HepG2 (cell line): Measurements from ENCODE around the gene MFSD6. TPM values are rescaled to one million over a fixed set of nuclear protein-coding genes. Genes with fewer than 3 reads are reported as not detected.

ENCODE experiments used
- ATAC-seq: fragments of 200-7000 bp; cut with Tn5 transposase; 3 replicates; pipeline ENCODE4 v1.9.1; 2020; ENCODE audit warnings: mild to moderate bottlenecking, moderate library complexity
- BruUV-seq: library from RNA; stranded (reverse); fragments of 400-500 nt; replicated peaks from 2 replicates; lab custom pipeline; 2021; lab: Mats Ljungman, UMichigan
- CTCF ChIA-PET: fragments of 300-600 bp; formaldehyde crosslinking; extraction: SDS; loops from one replicate; lab custom pipeline; 2021; ENCODE audit warnings: low total read pairs, inconsistent platforms, low intra/inter-chr PET ratio; lab: Yijun Ruan, JAX
- POLR2A ChIA-PET: fragments of 350-600 bp; sonication (Branson Sonifier 250); formaldehyde crosslinking; loops from one replicate; lab custom pipeline; 2020; ENCODE audit warnings: antibody characterized with exemption, inconsistent platforms; lab: Yijun Ruan, JAX
- DNase-seq: peaks from one replicate; pipeline ENCODE4 v3.0.0-alpha.2; 2015; ENCODE audit warnings: low spot score
- FAIRE-seq: peaks from 3 replicates; lab custom pipeline; 2011; peaks lifted over from hg19 to GRCh38; lab: Jason Lieb, UNC
- H2AFZ ChIP-seq: one replicate; pipeline ENCODE4 v1.6.1; 2011; ENCODE audit warnings: low read length, inconsistent platforms
- H3K27ac ChIP-seq: fragments of 300-600 bp; 3 replicates; pipeline ENCODE4 v1.8.0; 2011; ENCODE audit warnings: mixed run types, mild to moderate bottlenecking, mixed read lengths, low read length, inconsistent platforms; ENCODE audit not compliant: insufficient read depth; ENCODE audit errors: extremely low read length
- H3K27me3 ChIP-seq, 2 experiments: fragments of 200-600 bp in 1 of 2; 2 replicates in 1 of 2; 3 replicates in 1 of 2; pipeline versions ENCODE4 v1.6.0 to v1.8.0; 2011; ENCODE audit warnings: low read length in 2 of 2, mild to moderate bottlenecking in 2 of 2, moderate library complexity in 2 of 2, inconsistent platforms in 1 of 2; ENCODE audit not compliant: insufficient read depth in 2 of 2, control insufficient read depth in 1 of 2
- H3K36me3 ChIP-seq, 2 experiments: fragments of 200-600 bp in 1 of 2; replicated peaks in 1 of 2; 2 replicates in 1 of 2; 3 replicates in 1 of 2; pipeline versions ENCODE4 v1.5.1 to v1.8.0; 2011; ENCODE audit warnings: low read length in 2 of 2, inconsistent platforms in 1 of 2; ENCODE audit not compliant: insufficient read depth in 2 of 2, control insufficient read depth in 1 of 2
- H3K4me1 ChIP-seq: 2 replicates; pipeline ENCODE4 v1.5.1; 2012; ENCODE audit warnings: low read length, inconsistent platforms; ENCODE audit not compliant: insufficient read depth
- H3K4me2 ChIP-seq: 2 replicates; pipeline ENCODE4 v1.6.0; 2011; ENCODE audit warnings: low read depth, low read length, inconsistent platforms
- H3K4me3 ChIP-seq, 3 experiments: fragments of 200-600 bp in 1 of 3; sonication (generic), shearing (Covaris generic) in 1 of 3; replicated peaks in 1 of 3; 2 replicates each; pipeline ENCODE4 v1.5.1; 2011 to 2016; ENCODE audit warnings: low read length in 3 of 3, inconsistent platforms in 2 of 3, low read depth in 2 of 3, mild to moderate bottlenecking in 2 of 3, control low read depth in 1 of 3, mixed read lengths in 1 of 3; ENCODE audit not compliant: insufficient read depth in 1 of 3
- H3K79me2 ChIP-seq: one replicate; pipeline ENCODE4 v1.6.1; 2011; ENCODE audit warnings: low read length, inconsistent platforms; ENCODE audit not compliant: insufficient read depth
- H3K9ac ChIP-seq: 2 replicates; pipeline ENCODE4 v1.6.0; 2011; ENCODE audit warnings: mild to moderate bottlenecking, low read depth, low read length, inconsistent platforms; ENCODE audit not compliant: insufficient read depth
- H3K9me3 ChIP-seq: 2 replicates; pipeline ENCODE4 v1.5.1; 2012; ENCODE audit warnings: mild to moderate bottlenecking, low read length
- H4K20me1 ChIP-seq: 2 replicates; pipeline ENCODE4 v1.6.0; 2011; ENCODE audit warnings: inconsistent platforms, mild to moderate bottlenecking, low read length, moderate library complexity; ENCODE audit not compliant: insufficient read depth
- ATF5 ChIP-seq: sonication (generic); formaldehyde crosslinking; IDR thresholded peaks from 2 replicates; pipeline ENCODE4 v1.4.0; 2020; ENCODE audit warnings: mild to moderate bottlenecking, low read depth, missing genetic modification reagents
- EEA1 ChIP-seq: sonication (generic); formaldehyde crosslinking; IDR thresholded peaks from 2 replicates; pipeline ENCODE4 v1.5.1; 2020; ENCODE audit warnings: mild to moderate bottlenecking, missing genetic modification reagents, borderline replicate concordance
- GATA4 ChIP-seq: sonication (generic); IDR thresholded peaks from 2 replicates; pipeline ENCODE4 v1.6.1; 2016; ENCODE audit warnings: antibody characterized with exemption, low read depth, borderline replicate concordance
- IKZF5 ChIP-seq: IDR thresholded peaks from 2 replicates; pipeline ENCODE4 v1.6.1; 2018; ENCODE audit warnings: missing genetic modification reagents, mild to moderate bottlenecking, missing compliant biosample characterization
- KAT8 ChIP-seq: IDR thresholded peaks from 2 replicates; pipeline ENCODE4 v1.6.1; 2016; ENCODE audit warnings: missing genetic modification reagents, missing compliant biosample characterization
- NFIC ChIP-seq: IDR thresholded peaks from 2 replicates; pipeline ENCODE4 v1.6.1; 2012; ENCODE audit warnings: mild to moderate bottlenecking, low read length, inconsistent platforms
- RNF219 ChIP-seq: sonication (generic); formaldehyde crosslinking; IDR thresholded peaks from 2 replicates; pipeline ENCODE4 v1.5.0; 2020; ENCODE audit warnings: mild to moderate bottlenecking, missing genetic modification reagents
- ZBTB7B ChIP-seq: sonication (generic); formaldehyde crosslinking; IDR thresholded peaks from 2 replicates; pipeline ENCODE4 v1.4.0; 2020; ENCODE audit warnings: missing genetic modification reagents
- ZMYM2 ChIP-seq: sonication (generic); formaldehyde crosslinking; IDR thresholded peaks from 2 replicates; pipeline ENCODE4 v1.8.0; 2022; ENCODE audit warnings: mild to moderate bottlenecking, missing genetic modification reagents
- ZNF761 ChIP-seq: sonication (generic); formaldehyde crosslinking; conservative IDR thresholded peaks from 2 replicates; pipeline ENCODE4 v1.4.0; 2020; ENCODE audit warnings: mild to moderate bottlenecking, missing genetic modification reagents
- whole genome bisulfite sequencing: methylation state at CpG from one replicate; pipeline ENCODE4 v1.1.6; 2017; ENCODE audit warnings: low lambda C conversion rate; 5-methylcytosine and 5-hydroxymethylcytosine counted together
- in situ Hi-C: cut with HindIII; loops from 2 replicates; pipeline ENCODE4 v1.10.0; 2017; ENCODE audit warnings: low pct_unique_long_range_greater_than_20kb; ENCODE audit not compliant: extremely low pct_ligation_motif_present
- intact Hi-C: fragments of 100-400 bp; cut with micrococcal nuclease; formaldehyde crosslinking; loops from one replicate; pipeline ENCODE4 v1.10.0; 2022; ENCODE audit not compliant: unreplicated experiment
- polyA plus RNA-seq, 8 experiments: library from polyadenylated mRNA; depleted of rRNA in 3 of 8; stranded (reverse) in 7 of 8; unstranded in 1 of 8; fragments of >200 nt; fragmentation: Illumina TruSeq in 4 of 8; extraction: Trizol in 4 of 8; gene quantifications; 2 replicates each; pipeline versions ENCODE4 v1.2.1 to v1.2.3, GENCODE V29; 2011 to 2016; ENCODE audit warnings: low read depth in 4 of 8, missing spikeins in 1 of 8, mixed read lengths in 1 of 8; ENCODE audit not compliant: insufficient read depth in 1 of 8
- total RNA-seq, 5 experiments: library from RNA; depleted of rRNA; stranded (reverse); fragments of >200 nt; fragmentation: Illumina TruSeq; extraction: Trizol; gene quantifications; 2 replicates each; pipeline ENCODE4 v1.2.3, GENCODE V29; 2016; ENCODE audit warnings: low read depth in 1 of 5
- TF ChIP-seq, protein P1 (sequence below): sonication (generic); formaldehyde crosslinking; IDR thresholded peaks from 2 replicates; pipeline ENCODE4 v1.5.0; 2020; ENCODE audit warnings: mild to moderate bottlenecking, missing genetic modification reagents, borderline replicate concordance

MFSD6 gene
- total and polyA plus RNA-seq, 2 of the 13 experiments (the other 11 are each of a cell fraction or from before 2014, with no cell fraction given): 0.92 to 1.4 TPM

- TF ChIP-seq ATF5 (CRISPR knock-in tag): no peak
- TF ChIP-seq, all 625 proteins: peak for 0
Observed at GRCh38 chr2:190409616-190410015, 1.5 kb downstream of the MFSD6 start (continued).

DNA sequence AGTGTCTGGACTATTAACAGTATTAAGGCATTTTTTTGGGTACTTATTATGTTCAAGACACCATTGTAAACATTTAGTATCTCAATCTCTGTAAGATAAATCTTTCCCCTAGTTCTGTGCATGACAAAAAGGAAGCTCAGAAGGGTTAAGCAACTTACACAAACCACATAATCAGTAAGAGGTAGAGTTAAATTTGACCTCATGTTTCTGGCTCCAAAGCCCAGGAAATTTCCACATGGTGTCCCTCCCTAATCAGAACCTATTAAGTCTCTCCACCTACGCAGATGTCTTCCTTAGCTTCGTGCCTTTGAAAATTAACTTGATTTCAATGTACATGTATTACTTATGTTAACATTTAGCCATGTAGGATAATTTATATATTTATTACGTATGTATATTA lies 2.0 kb downstream of the MFSD6 start:
- H3K36me3 ChIP-seq: no peaks in the 10 kb centered on the region
- no peaks in the 10 kb centered on the region for H3K79me2 ChIP-seq
- FAIRE-seq (no peak), ATAC-seq (no peak), DNase-seq (no peak)
- peaks cover 14% of the 10 kb centered on the region for H3K4me1 ChIP-seq
- H3K9me3 ChIP-seq: no peaks in the 10 kb centered on the region
- H3K4me2 ChIP-seq: no peak overlapping the region
- no peaks in the 10 kb centered on the region for H4K20me1 ChIP-seq
- ChIA-PET CTCF (no interaction called here), POLR2A (no interaction called here)
- WGBS: 64% methylated on average over 3 of the region's 3 CpGs
- intact Hi-C loops (no loop called here), in situ Hi-C loops (no loop called here)
- no peak overlapping the region for H3K4me3 ChIP-seq
- peaks cover 3 to 35% of the 10 kb centered on the region in 2 experiments; a peak in 4 of 5 replicates for H3K27me3 ChIP-seq
- BruUV-seq: no TSS peak
- H2AFZ ChIP-seq: no peak overlapping the region
- H3K27ac ChIP-seq: no peak overlapping the region
- no peak overlapping the region for H3K9ac ChIP-seq
- no peak for TF ChIP-seq NFIC
- TF ChIP-seq IKZF5 (CRISPR knock-in tag): no peak
- TF ChIP-seq, protein P1, sequence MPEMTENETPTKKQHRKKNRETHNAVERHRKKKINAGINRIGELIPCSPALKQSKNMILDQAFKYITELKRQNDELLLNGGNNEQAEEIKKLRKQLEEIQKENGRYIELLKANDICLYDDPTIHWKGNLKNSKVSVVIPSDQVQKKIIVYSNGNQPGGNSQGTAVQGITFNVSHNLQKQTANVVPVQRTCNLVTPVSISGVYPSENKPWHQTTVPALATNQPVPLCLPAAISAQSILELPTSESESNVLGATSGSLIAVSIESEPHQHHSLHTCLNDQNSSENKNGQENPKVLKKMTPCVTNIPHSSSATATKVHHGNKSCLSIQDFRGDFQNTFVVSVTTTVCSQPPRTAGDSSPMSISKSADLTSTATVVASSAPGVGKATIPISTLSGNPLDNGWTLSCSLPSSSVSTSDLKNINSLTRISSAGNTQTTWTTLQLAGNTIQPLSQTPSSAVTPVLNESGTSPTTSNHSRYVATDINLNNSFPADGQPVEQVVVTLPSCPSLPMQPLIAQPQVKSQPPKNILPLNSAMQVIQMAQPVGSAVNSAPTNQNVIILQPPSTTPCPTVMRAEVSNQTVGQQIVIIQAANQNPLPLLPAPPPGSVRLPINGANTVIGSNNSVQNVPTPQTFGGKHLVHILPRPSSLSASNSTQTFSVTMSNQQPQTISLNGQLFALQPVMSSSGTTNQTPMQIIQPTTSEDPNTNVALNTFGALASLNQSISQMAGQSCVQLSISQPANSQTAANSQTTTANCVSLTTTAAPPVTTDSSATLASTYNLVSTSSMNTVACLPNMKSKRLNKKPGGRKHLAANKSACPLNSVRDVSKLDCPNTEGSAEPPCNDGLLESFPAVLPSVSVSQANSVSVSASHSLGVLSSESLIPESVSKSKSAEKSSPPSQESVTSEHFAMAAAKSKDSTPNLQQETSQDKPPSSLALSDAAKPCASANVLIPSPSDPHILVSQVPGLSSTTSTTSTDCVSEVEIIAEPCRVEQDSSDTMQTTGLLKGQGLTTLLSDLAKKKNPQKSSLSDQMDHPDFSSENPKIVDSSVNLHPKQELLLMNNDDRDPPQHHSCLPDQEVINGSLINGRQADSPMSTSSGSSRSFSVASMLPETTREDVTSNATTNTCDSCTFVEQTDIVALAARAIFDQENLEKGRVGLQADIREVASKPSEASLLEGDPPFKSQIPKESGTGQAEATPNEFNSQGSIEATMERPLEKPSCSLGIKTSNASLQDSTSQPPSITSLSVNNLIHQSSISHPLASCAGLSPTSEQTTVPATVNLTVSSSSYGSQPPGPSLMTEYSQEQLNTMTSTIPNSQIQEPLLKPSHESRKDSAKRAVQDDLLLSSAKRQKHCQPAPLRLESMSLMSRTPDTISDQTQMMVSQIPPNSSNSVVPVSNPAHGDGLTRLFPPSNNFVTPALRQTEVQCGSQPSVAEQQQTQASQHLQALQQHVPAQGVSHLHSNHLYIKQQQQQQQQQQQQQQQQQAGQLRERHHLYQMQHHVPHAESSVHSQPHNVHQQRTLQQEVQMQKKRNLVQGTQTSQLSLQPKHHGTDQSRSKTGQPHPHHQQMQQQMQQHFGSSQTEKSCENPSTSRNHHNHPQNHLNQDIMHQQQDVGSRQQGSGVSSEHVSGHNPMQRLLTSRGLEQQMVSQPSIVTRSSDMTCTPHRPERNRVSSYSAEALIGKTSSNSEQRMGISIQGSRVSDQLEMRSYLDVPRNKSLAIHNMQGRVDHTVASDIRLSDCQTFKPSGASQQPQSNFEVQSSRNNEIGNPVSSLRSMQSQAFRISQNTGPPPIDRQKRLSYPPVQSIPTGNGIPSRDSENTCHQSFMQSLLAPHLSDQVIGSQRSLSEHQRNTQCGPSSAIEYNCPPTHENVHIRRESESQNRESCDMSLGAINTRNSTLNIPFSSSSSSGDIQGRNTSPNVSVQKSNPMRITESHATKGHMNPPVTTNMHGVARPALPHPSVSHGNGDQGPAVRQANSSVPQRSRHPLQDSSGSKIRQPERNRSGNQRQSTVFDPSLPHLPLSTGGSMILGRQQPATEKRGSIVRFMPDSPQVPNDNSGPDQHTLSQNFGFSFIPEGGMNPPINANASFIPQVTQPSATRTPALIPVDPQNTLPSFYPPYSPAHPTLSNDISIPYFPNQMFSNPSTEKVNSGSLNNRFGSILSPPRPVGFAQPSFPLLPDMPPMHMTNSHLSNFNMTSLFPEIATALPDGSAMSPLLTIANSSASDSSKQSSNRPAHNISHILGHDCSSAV (CRISPR knock-in tag): no peak
- no peak for TF ChIP-seq ZMYM2
- TF ChIP-seq RNF219 (CRISPR knock-in tag): no peak
- no peak for TF ChIP-seq ZNF761 (CRISPR knock-in tag)
- TF ChIP-seq KAT8 (CRISPR knock-in tag): no peak
- TF ChIP-seq EEA1: no peak
- no peak for TF ChIP-seq GATA4
- no peak for TF ChIP-seq ZBTB7B
